ENCODE data around the gene DUSP28.
"Not testable (repeated sequence)": the region's sequence is repeated elsewhere in the genome, so short reads cannot be mapped to it uniquely, and the experiment has no call there.

Gene DUSP28

GRCh38 chr2:240528406-240529040, 31.6 kb upstream of the DUSP28 start:
- no peak overlapping the region for H3K4me3 ChIP-seq (ENCODE audit: low read depth, low read length)
- TF ChIP-seq CTCF (IDR thresholded peaks at IDR 0.05; ENCODE audit: low read depth, low read length), result no peak

- no peak for TF ChIP-seq CTCF (IDR thresholded peaks at IDR 0.05; ENCODE audit: low read depth, low read length)
Measured at GRCh38 chr2:240529344-240529999, 30.7 kb upstream of the DUSP28 start.

GRCh38 chr2:240530181-240530580, 30.0 kb upstream of the DUSP28 start:
- no peak overlapping the region for H3K4me3 ChIP-seq (ENCODE audit: low read depth, low read length)
- TF ChIP-seq CTCF (IDR thresholded peaks at IDR 0.05; ENCODE audit: low read depth, low read length), result no peak

More at GRCh38 chr2:240529344-240529999, 30.7 kb upstream of the DUSP28 start:
- H3K4me3 ChIP-seq (ENCODE audit: low read depth, low read length), result no peak overlapping the region

GRCh38 chr2:240531038-240531437, 29.1 kb upstream of the DUSP28 start:
- no peak for TF ChIP-seq CTCF (IDR thresholded peaks at IDR 0.05; ENCODE audit: low read depth, low read length)
- H3K4me3 ChIP-seq (ENCODE audit: low read depth, low read length), result no peak overlapping the region

GRCh38 chr2:240532031-240532775, 28.0 kb upstream of the DUSP28 start:
- H3K4me3 ChIP-seq (ENCODE audit: low read depth, low read length), result no peak overlapping the region

GRCh38 chr2:240538031-240538780, 22.0 kb upstream of the DUSP28 start:
- H3K4me3 ChIP-seq (ENCODE audit: low read depth, low read length), result no peak overlapping the region
- no peak for TF ChIP-seq CTCF (IDR thresholded peaks at IDR 0.05; ENCODE audit: low read depth, low read length)

More at GRCh38 chr2:240532031-240532775, 28.0 kb upstream of the DUSP28 start:
- no peak for TF ChIP-seq CTCF (IDR thresholded peaks at IDR 0.05; ENCODE audit: low read depth, low read length)

GRCh38 chr2:240539101-240539500, 21.1 kb upstream of the DUSP28 start:
- not testable (repeated sequence) for H3K4me3 ChIP-seq (ENCODE audit: low read depth, low read length)
